Nephron progenitor cell (in vitro differentiated cells): ENCODE measurements around the gene CRADD.

Experiments
- DNase-seq: peaks from one replicate; pipeline ENCODE4 v3.0.0; 2021
- H3K27ac Mint-ChIP-seq: 2 replicates; pipeline ENCODE4 v1.8.0; 2021; ENCODE audit warnings: mild to moderate bottlenecking, moderate library complexity, mixed read lengths
- H3K27me3 Mint-ChIP-seq: 2 replicates; pipeline ENCODE4 v1.8.0; 2021; ENCODE audit warnings: mild to moderate bottlenecking, low read depth, mixed read lengths; ENCODE audit not compliant: poor library complexity
- H3K36me3 Mint-ChIP-seq: 2 replicates; pipeline ENCODE4 v1.8.0; 2021; ENCODE audit warnings: low read depth, mixed read lengths
- H3K4me1 Mint-ChIP-seq: 2 replicates; pipeline ENCODE4 v1.8.0; 2021; ENCODE audit warnings: mixed read lengths
- H3K4me3 Mint-ChIP-seq: 2 replicates; pipeline ENCODE4 v1.8.0; 2021; ENCODE audit warnings: mild to moderate bottlenecking, moderate library complexity, mixed read lengths
- H3K9me3 Mint-ChIP-seq: 2 replicates; pipeline ENCODE4 v1.8.0; 2021; ENCODE audit warnings: mild to moderate bottlenecking, moderate library complexity, mixed read lengths
- CTCF ChIP-seq: fragments of 200-600 bp; sonication (generic); IDR thresholded peaks from 2 replicates; pipeline ENCODE4 v1.5.0; 2021; ENCODE audit warnings: antibody characterized with exemption

The CRADD gene

DNA sequence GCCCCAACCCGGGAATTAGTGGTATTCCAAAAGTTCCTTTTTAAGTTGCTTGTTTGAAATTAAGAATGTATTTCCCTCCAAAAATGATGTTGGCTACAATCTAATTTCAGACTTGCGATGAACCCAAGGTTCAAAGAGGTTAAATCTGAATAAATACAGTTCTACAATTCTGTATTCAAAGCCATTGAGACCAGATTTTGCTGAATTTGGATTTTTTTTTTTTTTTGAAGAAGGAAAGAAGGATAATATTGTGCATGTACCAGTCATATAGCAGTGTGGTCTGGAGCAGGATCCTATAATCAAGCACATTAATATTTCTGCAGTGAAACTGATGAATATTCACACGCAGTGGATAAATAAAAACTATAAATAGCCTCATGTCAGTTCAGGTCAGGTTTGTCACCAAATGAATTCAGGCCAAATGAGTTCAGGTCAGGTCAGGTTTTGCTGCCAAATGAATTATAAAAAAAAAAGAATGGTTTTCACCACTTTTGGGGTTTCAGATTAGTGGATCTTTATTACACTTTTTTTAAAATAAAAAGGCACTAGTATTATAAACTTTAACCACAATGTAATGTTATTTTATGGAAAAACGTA, 69.5 kb downstream of the CRADD start:
- TF ChIP-seq CTCF: no peak
- H3K4me3 Mint-ChIP-seq: no peak overlapping the region
- H3K9me3 Mint-ChIP-seq: no peaks in the 10 kb centered on the region
- H3K4me1 Mint-ChIP-seq: peaks cover 28% of the 10 kb centered on the region
- no peaks in the 10 kb centered on the region for H3K27me3 Mint-ChIP-seq
- DNase-seq: no peak
- no peaks in the 10 kb centered on the region for H3K36me3 Mint-ChIP-seq
- no peak overlapping the region for H3K27ac Mint-ChIP-seq

GRCh38 chr12:93748672-93749383, 71.7 kb downstream of the CRADD start:
- Mint-ChIP-seq H3K9me3 (peaks cover 19% of the 10 kb centered on the region), H3K4me3 (no peak overlapping the region), H3K27ac (no peak overlapping the region), H3K27me3 (no peaks in the 10 kb centered on the region), H3K4me1 (peaks cover 19% of the 10 kb centered on the region), H3K36me3 (peaks cover 14% of the 10 kb centered on the region)
- DNase-seq: no peak
- no peak for TF ChIP-seq CTCF

GRCh38 chr12:93749515-93749914, 72.3 kb downstream of the CRADD start:
- Mint-ChIP-seq H3K36me3 (peaks cover 18% of the 10 kb centered on the region), H3K9me3 (peaks cover 26% of the 10 kb centered on the region), H3K27me3 (peaks cover under 1% of the 10 kb centered on the region), H3K4me1 (peaks cover 19% of the 10 kb centered on the region), H3K4me3 (no peak overlapping the region), H3K27ac (no peak overlapping the region)
- TF ChIP-seq CTCF: no peak
- no peak for DNase-seq

DNA sequence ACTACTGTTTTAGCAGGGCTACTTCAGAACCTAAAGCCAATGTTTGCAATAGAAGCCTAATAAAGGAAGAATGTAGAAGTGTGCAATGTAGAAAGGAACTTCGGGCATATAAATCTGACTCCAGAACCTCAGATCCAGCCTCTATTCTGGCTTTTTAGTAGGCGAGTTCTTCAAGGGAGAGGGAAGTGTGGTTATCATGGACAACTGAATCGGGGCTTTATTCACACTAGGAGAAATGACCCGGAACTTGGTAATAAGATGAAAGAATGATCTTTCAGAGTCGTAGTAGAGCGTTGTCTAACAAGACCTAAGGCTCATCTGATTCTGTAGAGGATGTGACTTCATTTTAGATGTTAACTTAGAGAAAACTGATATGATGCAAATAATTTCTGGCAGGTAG, 72.9 kb downstream of the CRADD start:
- no peak for DNase-seq
- Mint-ChIP-seq H3K4me1 (peaks cover 19% of the 10 kb centered on the region), H3K36me3 (peaks cover 21% of the 10 kb centered on the region), H3K27me3 (peaks cover 4% of the 10 kb centered on the region), H3K27ac (no peak overlapping the region), H3K4me3 (no peak overlapping the region), H3K9me3 (peaks cover 31% of the 10 kb centered on the region)
- no peak for TF ChIP-seq CTCF

GRCh38 chr12:93751864-93752610, 74.9 kb downstream of the CRADD start:
- DNase-seq: no peak
- Mint-ChIP-seq H3K36me3 (peaks cover 21% of the 10 kb centered on the region), H3K27ac (no peak overlapping the region), H3K27me3 (peaks cover 4% of the 10 kb centered on the region), H3K4me3 (no peak overlapping the region), H3K9me3 (peaks cover 37% of the 10 kb centered on the region), H3K4me1 (peaks cover 19% of the 10 kb centered on the region)
- TF ChIP-seq CTCF: no peak
